Tibial artery (tissue), 4 donors: Measurements from ENCODE around the gene ABT1.
"Not testable (repeated sequence)": the region's sequence is repeated elsewhere in the genome, so short reads cannot be mapped to it uniquely, and the experiment has no call there.

ENCODE experiments used
- DNase-seq, 2 donors: peaks; one replicate each; pipeline ENCODE4 v3.0.0-alpha.2; 2019
- H3K27ac ChIP-seq, 2 donors: fragments of 200-600 bp; sonication (generic) in 1 of 2; 1 replicate in 1 of 2; 2 replicates in 1 of 2; pipeline ENCODE4 v1.5.1; 2018 to 2019; ENCODE audit warnings: mild to moderate bottlenecking in 1 of 2
- H3K27me3 ChIP-seq, 2 donors: fragments of 200-600 bp; sonication (generic) in 1 of 2; one replicate each; pipeline versions ENCODE4 v1.5.1 to v1.6.0; 2016 to 2019
- H3K36me3 ChIP-seq, 3 donors: fragments of 200-600 bp; sonication (generic) in 2 of 3; one replicate each; pipeline ENCODE4 v1.5.1; 2016 to 2019; ENCODE audit warnings: mild to moderate bottlenecking in 2 of 3
- H3K4me1 ChIP-seq, 4 donors: fragments of 200-600 bp; sonication (generic) in 2 of 4; 1 replicate in 3 of 4; 2 replicates in 1 of 4; pipeline ENCODE4 v1.5.1; 2016 to 2019
- H3K4me3 ChIP-seq, 2 donors: fragments of 200-600 bp; sonication (generic) in 1 of 2; 1 replicate in 1 of 2; 2 replicates in 1 of 2; pipeline ENCODE4 v1.5.1; 2018 to 2019; ENCODE audit warnings: mild to moderate bottlenecking in 2 of 2
- H3K9me3 ChIP-seq, 3 donors: fragments of 200-600 bp; sonication (generic) in 1 of 3; one replicate each; pipeline ENCODE4 v1.5.1; 2016 to 2019
- CTCF ChIP-seq, 2 experiments: fragments of 200-600 bp in 1 of 2; fragments of 450-650 bp in 1 of 2; IDR thresholded peaks; one replicate each; pipeline ENCODE4 v1.5.1; 2017 to 2019; ENCODE audit warnings: antibody characterized with exemption in 2 of 2, mild to moderate bottlenecking in 1 of 2, moderate library complexity in 1 of 2
- intact Hi-C: fragments of 100-400 bp; cut with DNase I; formaldehyde crosslinking; loops from one replicate; pipeline ENCODE4 v1.15.0; 2023; ENCODE audit warnings: low total_unique reads

The ABT1 gene

GRCh38 chr6:26596579-26597388 is at the start of gene ABT1:
TSS of gene ABT1 (plus strand) at chr6:26596953. CDS start at chr6:26596983, 30 bp downstream.
- Histone ChIP-seq H3K36me3 (peaks cover 9 to 28% (median 21%) of the 10 kb centered on the region in 3 donors), H3K27ac (peak within 1 kb of the TSS; percentile 91 to 94), H3K9me3 (no peaks in the 10 kb centered on the region), H3K4me3 (peak within 1 kb of the TSS; percentile 93 to 98), H3K4me1 (peaks cover 0 to 17% (median 10%) of the 10 kb centered on the region in 4 donors), H3K27me3 (peaks cover 0 to 26% of the 10 kb centered on the region in 2 donors)
- intact Hi-C loops: loop anchor here (5.0 kb wide), 1 partner anchor 254 kb away; no protein-coding TSS in a partner anchor
- TF ChIP-seq CTCF (IDR thresholded peaks at IDR 0.05): no peak
- peak; percentile 98 to 99 for DNase-seq

GRCh38 chr6:26547363-26547762 is 49.4 kb upstream of the ABT1 start:
- intact Hi-C loops, H3K4me1 ChIP-seq, H3K27me3 ChIP-seq, H3K27ac ChIP-seq, H3K4me3 ChIP-seq, DNase-seq, H3K9me3 ChIP-seq: not testable (repeated sequence)
- peaks cover 26 to 30% (median 27%) of the 10 kb centered on the region in 3 donors for H3K36me3 ChIP-seq

GRCh38 chr6:26550250-26550993 is 46.3 kb upstream of the ABT1 start:
- Histone ChIP-seq H3K4me3 (peak overlapping the region; percentile 46 to 51), H3K36me3 (peaks cover 6 to 14% (median 9%) of the 10 kb centered on the region in 3 donors), H3K4me1 (peaks cover 0 to 18% (median 5%) of the 10 kb centered on the region in 4 donors), H3K27ac (peak overlapping the region in 1 of 2 donors; percentile 40), H3K9me3 (no peaks in the 10 kb centered on the region), H3K27me3 (no peaks in the 10 kb centered on the region)
- intact Hi-C loops: no loop called here
- TF ChIP-seq CTCF (IDR thresholded peaks at IDR 0.05): no peak
- DNase-seq: peak in 1 of 2 donors; percentile 77

- Histone ChIP-seq H3K36me3 (no peaks in the 10 kb centered on the region), H3K9me3 (no peaks in the 10 kb centered on the region), H3K4me3 (no peak overlapping the region), H3K4me1 (peaks cover 0 to 18% (median 5%) of the 10 kb centered on the region in 4 donors), H3K27ac (no peak overlapping the region), H3K27me3 (no peaks in the 10 kb centered on the region)
- DNase-seq: no peak
- no peak for TF ChIP-seq CTCF (IDR thresholded peaks at IDR 0.05)
- intact Hi-C loops: no loop called here
Observed at GRCh38 chr6:26552205-26552604, 44.5 kb upstream of the ABT1 start.

- no peaks in the 10 kb centered on the region for H3K36me3 ChIP-seq
- peak overlapping the region; percentile 49 to 59 for H3K4me3 ChIP-seq
- H3K4me1 ChIP-seq: peaks cover 0 to 18% (median 5%) of the 10 kb centered on the region in 4 donors
- TF ChIP-seq CTCF (IDR thresholded peaks at IDR 0.05): no peak
- H3K9me3 ChIP-seq: no peaks in the 10 kb centered on the region
- peak overlapping the region; percentile 75 to 77 for H3K27ac ChIP-seq
- intact Hi-C loops: no loop called here
- H3K27me3 ChIP-seq: no peaks in the 10 kb centered on the region
- DNase-seq: no peak
Observed at GRCh38 chr6:26552640-26553188, 44.0 kb upstream of the ABT1 start.
